ENCODE data around the gene A4GALT.

The A4GALT gene

DNA sequence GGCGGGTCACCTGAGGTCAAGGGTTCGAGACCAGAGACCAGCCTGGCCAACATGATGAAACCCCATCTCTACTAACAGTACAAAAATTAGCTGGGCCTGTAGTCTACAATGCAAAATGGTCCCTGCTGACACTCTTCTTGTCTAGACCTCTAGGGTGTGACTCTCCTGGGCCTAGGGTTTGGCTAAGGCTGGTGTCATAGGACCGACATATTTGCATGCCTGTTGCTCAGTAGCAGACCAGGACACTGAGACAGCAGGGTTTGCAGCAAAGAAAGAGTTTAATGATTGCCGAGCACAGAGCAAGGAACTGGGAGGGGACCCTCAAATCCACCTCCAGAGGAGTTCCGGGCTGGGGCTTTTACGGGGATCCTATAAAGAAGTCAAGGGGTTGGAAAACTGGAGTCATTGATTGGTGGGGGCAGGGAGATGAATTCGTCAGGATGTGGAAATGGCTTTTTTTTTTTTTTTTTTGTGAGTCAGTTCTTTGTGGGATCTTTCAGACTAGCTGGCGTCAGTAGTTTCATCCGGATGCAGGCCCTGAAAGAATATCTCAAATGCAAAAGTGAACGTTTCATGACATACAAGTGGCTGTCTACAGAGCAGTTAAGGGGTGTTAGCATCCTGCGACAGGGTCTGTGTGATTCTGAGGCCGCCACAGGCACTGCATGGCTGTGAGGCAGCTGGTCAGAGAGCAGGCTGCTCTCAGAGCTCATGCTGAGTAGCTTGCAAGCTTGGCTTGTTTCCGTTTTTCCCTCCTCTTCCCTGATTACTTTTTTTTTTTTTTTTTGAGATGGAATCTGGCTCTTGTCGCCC, 27.2 kb upstream of the A4GALT start (continued):
- TF ChIP-seq CSDC2 (CRISPR knock-in tag; IDR thresholded peaks at IDR 0.05), result no peak

DNA sequence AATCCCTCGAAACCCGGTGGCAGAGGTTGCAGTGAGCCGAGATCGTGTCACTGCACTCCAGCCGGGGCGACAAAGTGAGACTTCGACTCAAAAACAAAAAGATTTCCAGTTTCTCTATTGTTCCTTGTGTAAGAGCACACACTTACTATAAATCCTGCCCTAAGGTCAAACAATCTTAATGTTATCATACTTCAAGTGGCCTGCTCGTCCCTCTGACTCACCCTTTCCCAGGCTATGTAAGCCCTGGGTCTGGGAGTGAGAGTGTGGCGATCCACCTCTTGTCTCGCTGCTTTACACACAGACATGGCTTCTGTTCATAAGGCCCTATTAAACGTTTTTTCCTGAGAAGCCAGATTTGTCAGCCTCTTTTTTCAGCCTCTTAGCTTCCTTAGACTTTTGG, 24.4 kb upstream of the A4GALT start:
- ATAC-seq, result peak; percentile 54
- TF ChIP-seq SNAI2 (CRISPR knock-in tag; IDR thresholded peaks at IDR 0.05) (no peak), ZNF565 (CRISPR knock-in tag; conservative IDR thresholded peaks at IDR 0.05; ENCODE audit: low read depth) (no peak), OSR1 (CRISPR knock-in tag; IDR thresholded peaks at IDR 0.05) (no peak), ZNF8 (CRISPR knock-in tag; IDR thresholded peaks at IDR 0.05) (no peak), TOX (CRISPR knock-in tag; IDR thresholded peaks at IDR 0.05; ENCODE audit: borderline replicate concordance) (no peak), ESRRG (CRISPR knock-in tag; IDR thresholded peaks at IDR 0.05) (no peak), TSHZ2 (CRISPR knock-in tag; IDR thresholded peaks at IDR 0.05) (no peak), BACH2 (CRISPR knock-in tag; IDR thresholded peaks at IDR 0.05; ENCODE audit: borderline replicate concordance) (no peak), ISL1 (CRISPR knock-in tag; IDR thresholded peaks at IDR 0.05) (no peak), ARNTL (CRISPR knock-in tag; IDR thresholded peaks at IDR 0.05; ENCODE audit: borderline replicate concordance, low read depth) (no peak), ZFP30 (CRISPR knock-in tag; IDR thresholded peaks at IDR 0.05) (no peak), PPARA (CRISPR knock-in tag; IDR thresholded peaks at IDR 0.05; ENCODE audit: borderline replicate concordance) (no peak), ZNF70 (CRISPR knock-in tag; IDR thresholded peaks at IDR 0.05) (no peak), ZC3H10 (CRISPR knock-in tag; IDR thresholded peaks at IDR 0.05) (no peak)
- TF ChIP-seq, protein P1, sequence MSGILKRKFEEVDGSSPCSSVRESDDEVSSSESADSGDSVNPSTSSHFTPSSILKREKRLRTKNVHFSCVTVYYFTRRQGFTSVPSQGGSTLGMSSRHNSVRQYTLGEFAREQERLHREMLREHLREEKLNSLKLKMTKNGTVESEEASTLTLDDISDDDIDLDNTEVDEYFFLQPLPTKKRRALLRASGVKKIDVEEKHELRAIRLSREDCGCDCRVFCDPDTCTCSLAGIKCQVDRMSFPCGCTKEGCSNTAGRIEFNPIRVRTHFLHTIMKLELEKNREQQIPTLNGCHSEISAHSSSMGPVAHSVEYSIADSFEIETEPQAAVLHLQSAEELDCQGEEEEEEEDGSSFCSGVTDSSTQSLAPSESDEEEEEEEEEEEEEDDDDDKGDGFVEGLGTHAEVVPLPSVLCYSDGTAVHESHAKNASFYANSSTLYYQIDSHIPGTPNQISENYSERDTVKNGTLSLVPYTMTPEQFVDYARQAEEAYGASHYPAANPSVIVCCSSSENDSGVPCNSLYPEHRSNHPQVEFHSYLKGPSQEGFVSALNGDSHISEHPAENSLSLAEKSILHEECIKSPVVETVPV (CRISPR knock-in tag; IDR thresholded peaks at IDR 0.05), result no peak
- TF ChIP-seq, protein P2, sequence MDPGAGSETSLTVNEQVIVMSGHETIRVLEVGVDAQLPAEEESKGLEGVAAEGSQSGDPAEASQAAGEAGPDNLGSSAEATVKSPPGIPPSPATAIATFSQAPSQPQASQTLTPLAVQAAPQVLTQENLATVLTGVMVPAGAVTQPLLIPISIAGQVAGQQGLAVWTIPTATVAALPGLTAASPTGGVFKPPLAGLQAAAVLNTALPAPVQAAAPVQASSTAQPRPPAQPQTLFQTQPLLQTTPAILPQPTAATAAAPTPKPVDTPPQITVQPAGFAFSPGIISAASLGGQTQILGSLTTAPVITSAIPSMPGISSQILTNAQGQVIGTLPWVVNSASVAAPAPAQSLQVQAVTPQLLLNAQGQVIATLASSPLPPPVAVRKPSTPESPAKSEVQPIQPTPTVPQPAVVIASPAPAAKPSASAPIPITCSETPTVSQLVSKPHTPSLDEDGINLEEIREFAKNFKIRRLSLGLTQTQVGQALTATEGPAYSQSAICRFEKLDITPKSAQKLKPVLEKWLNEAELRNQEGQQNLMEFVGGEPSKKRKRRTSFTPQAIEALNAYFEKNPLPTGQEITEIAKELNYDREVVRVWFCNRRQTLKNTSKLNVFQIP (CRISPR knock-in tag; IDR thresholded peaks at IDR 0.05; ENCODE audit: borderline replicate concordance, low read depth), result no peak
- TF ChIP-seq, protein P3, sequence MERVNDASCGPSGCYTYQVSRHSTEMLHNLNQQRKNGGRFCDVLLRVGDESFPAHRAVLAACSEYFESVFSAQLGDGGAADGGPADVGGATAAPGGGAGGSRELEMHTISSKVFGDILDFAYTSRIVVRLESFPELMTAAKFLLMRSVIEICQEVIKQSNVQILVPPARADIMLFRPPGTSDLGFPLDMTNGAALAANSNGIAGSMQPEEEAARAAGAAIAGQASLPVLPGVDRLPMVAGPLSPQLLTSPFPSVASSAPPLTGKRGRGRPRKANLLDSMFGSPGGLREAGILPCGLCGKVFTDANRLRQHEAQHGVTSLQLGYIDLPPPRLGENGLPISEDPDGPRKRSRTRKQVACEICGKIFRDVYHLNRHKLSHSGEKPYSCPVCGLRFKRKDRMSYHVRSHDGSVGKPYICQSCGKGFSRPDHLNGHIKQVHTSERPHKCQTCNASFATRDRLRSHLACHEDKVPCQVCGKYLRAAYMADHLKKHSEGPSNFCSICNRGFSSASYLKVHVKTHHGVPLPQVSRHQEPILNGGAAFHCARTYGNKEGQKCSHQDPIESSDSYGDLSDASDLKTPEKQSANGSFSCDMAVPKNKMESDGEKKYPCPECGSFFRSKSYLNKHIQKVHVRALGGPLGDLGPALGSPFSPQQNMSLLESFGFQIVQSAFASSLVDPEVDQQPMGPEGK (CRISPR knock-in tag; IDR thresholded peaks at IDR 0.05; ENCODE audit: borderline replicate concordance), result no peak

DNA sequence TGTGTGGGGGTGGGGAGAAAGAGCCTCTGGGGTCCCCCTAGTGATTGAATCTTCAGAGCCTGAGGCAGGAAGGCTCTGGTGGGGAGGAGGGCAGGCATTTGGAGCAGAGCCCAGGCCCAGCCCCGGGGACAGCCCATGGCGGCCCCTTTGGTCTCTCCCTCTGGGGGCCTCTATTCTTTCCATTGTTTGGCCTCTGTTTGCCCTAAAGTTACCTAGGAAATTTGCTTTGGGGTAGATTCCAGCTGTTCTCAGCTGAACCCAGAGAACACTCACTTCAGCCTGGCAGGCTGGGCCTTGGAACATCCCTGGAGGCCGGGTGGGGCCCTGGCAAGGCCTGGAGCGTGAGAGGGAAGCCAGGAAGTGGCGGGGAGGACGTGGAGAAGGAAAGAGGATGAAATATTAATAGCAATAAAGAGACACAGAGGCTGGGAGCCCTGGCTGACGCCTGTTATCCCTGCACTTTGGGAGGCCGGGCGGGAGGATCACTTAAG, 22.9 kb upstream of the A4GALT start:
- no peak for ATAC-seq
- no peak for TF ChIP-seq OSR1 (CRISPR knock-in tag; IDR thresholded peaks at IDR 0.05)
- TF ChIP-seq ARNTL (CRISPR knock-in tag; IDR thresholded peaks at IDR 0.05; ENCODE audit: borderline replicate concordance, low read depth), result no peak
- TF ChIP-seq BACH2 (CRISPR knock-in tag; IDR thresholded peaks at IDR 0.05; ENCODE audit: borderline replicate concordance), result no peak
- no peak for TF ChIP-seq PPARA (CRISPR knock-in tag; IDR thresholded peaks at IDR 0.05; ENCODE audit: borderline replicate concordance)
- TF ChIP-seq ZFP3 (CRISPR knock-in tag; IDR thresholded peaks at IDR 0.05), result no peak
- TF ChIP-seq, protein P4, sequence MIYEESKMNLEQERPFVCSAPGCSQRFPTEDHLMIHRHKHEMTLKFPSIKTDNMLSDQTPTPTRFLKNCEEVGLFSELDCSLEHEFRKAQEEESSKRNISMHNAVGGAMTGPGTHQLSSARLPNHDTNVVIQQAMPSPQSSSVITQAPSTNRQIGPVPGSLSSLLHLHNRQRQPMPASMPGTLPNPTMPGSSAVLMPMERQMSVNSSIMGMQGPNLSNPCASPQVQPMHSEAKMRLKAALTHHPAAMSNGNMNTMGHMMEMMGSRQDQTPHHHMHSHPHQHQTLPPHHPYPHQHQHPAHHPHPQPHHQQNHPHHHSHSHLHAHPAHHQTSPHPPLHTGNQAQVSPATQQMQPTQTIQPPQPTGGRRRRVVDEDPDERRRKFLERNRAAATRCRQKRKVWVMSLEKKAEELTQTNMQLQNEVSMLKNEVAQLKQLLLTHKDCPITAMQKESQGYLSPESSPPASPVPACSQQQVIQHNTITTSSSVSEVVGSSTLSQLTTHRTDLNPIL (CRISPR knock-in tag; IDR thresholded peaks at IDR 0.05; ENCODE audit: low read depth), result no peak
- TF ChIP-seq ZNF70 (CRISPR knock-in tag; IDR thresholded peaks at IDR 0.05), result no peak
- TF ChIP-seq ZNF8 (CRISPR knock-in tag; IDR thresholded peaks at IDR 0.05), result no peak
- TF ChIP-seq, protein P3 (CRISPR knock-in tag; IDR thresholded peaks at IDR 0.05; ENCODE audit: borderline replicate concordance), result no peak

Data from SK-N-SH treated with all-trans-retinoic acid at 6 μM for 48 hours (cell line).